GM19328 (cell line): ENCODE data around the gene CHRNA5.
"Not testable (repeated sequence)": the region's sequence is repeated elsewhere in the genome, so short reads cannot be mapped to it uniquely, and the experiment has no call there.

Source experiments
- ATAC-seq: cut with Tn5 transposase; IDR thresholded peaks from one replicate; pipeline ENCODE4 v1.9.1; 2021; ENCODE audit warnings: mild to moderate bottlenecking, moderate library complexity; ENCODE audit not compliant: unreplicated experiment

Gene CHRNA5

GRCh38 chr15:78564743-78565096 lies 600 bp upstream of the CHRNA5 start:
- ATAC-seq = no peak

GRCh38 chr15:78565951-78566774 lies 843 bp downstream of the CHRNA5 start:
- ATAC-seq = no peak

- ATAC-seq = no peak
Observed at GRCh38 chr15:78567531-78567930, 2.2 kb downstream of the CHRNA5 start.

GRCh38 chr15:78570710-78571109 lies 5.4 kb downstream of the CHRNA5 start:
- ATAC-seq = no peak

GRCh38 chr15:78571382-78571781 lies 6.1 kb downstream of the CHRNA5 start:
- ATAC-seq = no peak

GRCh38 chr15:78573416-78573815 lies 8.1 kb downstream of the CHRNA5 start:
- no peak for ATAC-seq

- no peak for ATAC-seq
Observed at GRCh38 chr15:78574944-78575343, 9.6 kb downstream of the CHRNA5 start.

GRCh38 chr15:78597583-78597982 lies 32.3 kb downstream of the CHRNA5 start:
- no peak for ATAC-seq

- no peak for ATAC-seq
Observed at GRCh38 chr15:78598348-78598747, 33.0 kb downstream of the CHRNA5 start.

GRCh38 chr15:78599189-78599588 lies 33.9 kb downstream of the CHRNA5 start:
- ATAC-seq = no peak

GRCh38 chr15:78603467-78603866 lies 38.1 kb downstream of the CHRNA5 start:
- ATAC-seq = no peak

GRCh38 chr15:78604420-78604819 lies 39.1 kb downstream of the CHRNA5 start:
- no peak for ATAC-seq

- no peak for ATAC-seq
Observed at GRCh38 chr15:78605201-78605600, 39.9 kb downstream of the CHRNA5 start.

GRCh38 chr15:78605680-78606079 lies 40.4 kb downstream of the CHRNA5 start:
- no peak for ATAC-seq

GRCh38 chr15:78609551-78609950 lies 44.2 kb downstream of the CHRNA5 start:
- ATAC-seq = not testable (repeated sequence)

- ATAC-seq = no peak
Observed at GRCh38 chr15:78614021-78614420, 48.7 kb downstream of the CHRNA5 start.

- ATAC-seq = no peak
Observed at GRCh38 chr15:78615151-78615589, 49.9 kb downstream of the CHRNA5 start.

GRCh38 chr15:78616506-78616905 lies 51.2 kb downstream of the CHRNA5 start:
- no peak for ATAC-seq

GRCh38 chr15:78617076-78617475 lies 51.8 kb downstream of the CHRNA5 start:
- ATAC-seq = no peak

- no peak for ATAC-seq
Observed at GRCh38 chr15:78617516-78617915, 52.2 kb downstream of the CHRNA5 start.

GRCh38 chr15:78618064-78618463 lies 52.7 kb downstream of the CHRNA5 start:
- ATAC-seq = no peak

GRCh38 chr15:78618490-78618934 lies 53.2 kb downstream of the CHRNA5 start:
- no peak for ATAC-seq
